Stimulated activated CD8-positive, alpha-beta memory T cell treated with anti-CD3 and anti-CD28 coated beads, Interleukin-4, amount 100 ng/mL, for 24 hours (primary cell): ENCODE results near the gene PCDHA6.
"Not testable (repeated sequence)": the region's sequence is repeated elsewhere in the genome, so short reads cannot be mapped to it uniquely, and the experiment has no call there.

ENCODE experiments used
- DNase-seq: peaks from one replicate; pipeline ENCODE4 v3.0.0-alpha.2; 2020; ENCODE audit warnings: low read depth

The PCDHA6 gene

GRCh38 chr5:140862441-140863295, 34.9 kb downstream of the PCDHA6 start:
- DNase-seq = no peak

- DNase-seq = no peak
Observed at GRCh38 chr5:140868721-140869554, 41.2 kb downstream of the PCDHA6 start, which contains the start of gene PCDHA11. Gene PCDHA11, plus strand, starts transcription at chr5:140868957. Its CDS starts 147 bp downstream, at chr5:140869104.

DNA sequence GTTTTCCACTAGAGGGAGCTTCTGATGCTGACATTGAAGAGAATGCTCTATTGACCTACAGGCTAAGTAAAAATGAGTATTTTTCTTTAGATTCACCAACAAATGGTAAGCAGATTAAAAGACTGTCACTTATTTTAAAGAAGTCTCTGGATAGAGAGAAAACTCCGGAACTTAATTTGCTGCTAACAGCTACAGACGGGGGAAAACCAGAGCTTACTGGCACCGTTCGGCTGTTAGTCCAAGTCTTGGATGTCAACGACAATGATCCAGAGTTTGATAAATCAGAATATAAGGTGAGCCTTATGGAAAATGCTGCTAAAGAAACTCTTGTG, 41.8 kb downstream of the PCDHA6 start:
- DNase-seq = no peak

DNA sequence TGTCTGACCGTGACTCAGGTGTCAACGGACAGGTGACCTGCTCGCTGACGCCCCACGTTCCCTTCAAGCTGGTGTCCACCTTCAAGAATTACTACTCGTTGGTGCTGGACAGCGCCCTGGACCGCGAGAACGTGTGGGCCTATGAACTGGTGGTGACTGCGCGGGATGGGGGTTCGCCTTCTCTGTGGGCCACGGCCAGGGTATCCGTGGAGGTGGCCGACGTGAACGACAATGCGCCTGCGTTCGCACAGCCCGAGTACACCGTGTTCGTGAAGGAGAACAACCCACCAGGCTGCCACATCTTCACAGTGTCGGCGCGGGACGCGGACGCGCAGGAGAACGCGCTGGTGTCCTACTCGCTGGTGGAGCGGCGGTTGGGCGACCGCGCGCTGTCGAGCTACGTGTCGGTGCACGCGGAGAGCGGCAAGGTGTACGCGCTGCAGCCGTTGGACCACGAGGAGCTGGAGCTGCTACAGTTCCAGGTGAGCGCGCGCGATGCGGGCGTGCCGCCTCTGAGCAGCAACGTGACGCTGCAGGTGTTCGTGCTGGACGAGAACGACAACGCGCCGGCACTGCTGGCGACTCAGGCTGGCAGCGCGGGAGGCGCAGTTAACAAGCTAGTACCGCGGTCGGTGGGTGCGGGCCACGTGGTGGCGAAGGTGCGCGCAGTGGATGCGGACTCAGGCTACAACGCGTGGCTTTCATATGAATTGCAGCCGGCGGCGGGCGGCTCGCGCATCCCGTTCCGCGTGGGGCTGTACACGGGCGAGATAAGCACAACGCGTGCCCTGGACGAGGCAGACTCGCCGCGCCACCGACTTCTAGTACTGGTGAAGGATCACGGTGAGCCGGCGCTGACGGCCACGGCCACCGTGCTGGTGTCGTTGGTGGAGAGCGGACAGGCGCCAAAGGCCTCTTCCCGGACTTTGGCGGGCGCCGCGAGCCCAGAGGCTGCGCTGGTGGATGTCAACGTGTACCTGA, 42.8 kb downstream of the PCDHA6 start:
- no peak for DNase-seq

GRCh38 chr5:140875085-140876065, 47.6 kb downstream of the PCDHA6 start, which contains the start of gene PCDHA12:
Gene PCDHA12, plus strand, starts transcription at chr5:140875308. Its CDS starts 165 bp downstream, at chr5:140875473.
- DNase-seq = no peak

- not testable (repeated sequence) for DNase-seq
Observed at GRCh38 chr5:140876541-140877261, 48.9 kb downstream of the PCDHA6 start.

GRCh38 chr5:140877262-140877581, 49.5 kb downstream of the PCDHA6 start:
- no peak for DNase-seq
